AG10803 (cell line): ENCODE measurements around the gene STAMBP.

Source experiments
- DNase-seq: peaks from one replicate; pipeline ENCODE4 v3.0.0; 2010; ENCODE audit warnings: low read depth
- H3K4me3 ChIP-seq: 2 replicates; pipeline ENCODE4 v1.5.1; 2011; ENCODE audit warnings: mild to moderate bottlenecking, low read length, control low read depth
- TF ChIP-seq, protein P1 (sequence below): conservative IDR thresholded peaks from 2 replicates; pipeline ENCODE4 v1.5.1; 2011; ENCODE audit warnings: mild to moderate bottlenecking, low read length, control low read depth, inconsistent platforms

The STAMBP gene

DNA sequence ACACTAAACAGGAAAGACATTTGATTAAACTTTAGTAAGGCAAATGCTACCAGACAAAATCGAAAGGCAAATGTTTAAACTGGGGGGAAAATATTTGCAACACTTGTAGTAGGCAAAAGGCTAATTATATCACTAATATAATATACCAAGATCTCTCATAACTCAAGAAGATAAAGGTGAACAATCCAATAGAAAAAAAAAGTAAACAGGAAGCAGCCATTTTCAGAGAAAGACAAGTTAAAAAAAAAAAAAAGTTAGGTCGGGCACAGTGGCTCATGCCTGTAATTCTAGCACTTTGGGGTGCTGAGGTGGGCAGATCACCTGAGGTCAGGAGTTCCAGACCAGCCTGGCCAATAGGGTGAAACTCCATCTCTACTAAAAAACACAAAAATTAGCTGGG is 59.6 kb downstream of the STAMBP start:
- TF ChIP-seq, protein P1, sequence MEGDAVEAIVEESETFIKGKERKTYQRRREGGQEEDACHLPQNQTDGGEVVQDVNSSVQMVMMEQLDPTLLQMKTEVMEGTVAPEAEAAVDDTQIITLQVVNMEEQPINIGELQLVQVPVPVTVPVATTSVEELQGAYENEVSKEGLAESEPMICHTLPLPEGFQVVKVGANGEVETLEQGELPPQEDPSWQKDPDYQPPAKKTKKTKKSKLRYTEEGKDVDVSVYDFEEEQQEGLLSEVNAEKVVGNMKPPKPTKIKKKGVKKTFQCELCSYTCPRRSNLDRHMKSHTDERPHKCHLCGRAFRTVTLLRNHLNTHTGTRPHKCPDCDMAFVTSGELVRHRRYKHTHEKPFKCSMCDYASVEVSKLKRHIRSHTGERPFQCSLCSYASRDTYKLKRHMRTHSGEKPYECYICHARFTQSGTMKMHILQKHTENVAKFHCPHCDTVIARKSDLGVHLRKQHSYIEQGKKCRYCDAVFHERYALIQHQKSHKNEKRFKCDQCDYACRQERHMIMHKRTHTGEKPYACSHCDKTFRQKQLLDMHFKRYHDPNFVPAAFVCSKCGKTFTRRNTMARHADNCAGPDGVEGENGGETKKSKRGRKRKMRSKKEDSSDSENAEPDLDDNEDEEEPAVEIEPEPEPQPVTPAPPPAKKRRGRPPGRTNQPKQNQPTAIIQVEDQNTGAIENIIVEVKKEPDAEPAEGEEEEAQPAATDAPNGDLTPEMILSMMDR = no peak

DNA sequence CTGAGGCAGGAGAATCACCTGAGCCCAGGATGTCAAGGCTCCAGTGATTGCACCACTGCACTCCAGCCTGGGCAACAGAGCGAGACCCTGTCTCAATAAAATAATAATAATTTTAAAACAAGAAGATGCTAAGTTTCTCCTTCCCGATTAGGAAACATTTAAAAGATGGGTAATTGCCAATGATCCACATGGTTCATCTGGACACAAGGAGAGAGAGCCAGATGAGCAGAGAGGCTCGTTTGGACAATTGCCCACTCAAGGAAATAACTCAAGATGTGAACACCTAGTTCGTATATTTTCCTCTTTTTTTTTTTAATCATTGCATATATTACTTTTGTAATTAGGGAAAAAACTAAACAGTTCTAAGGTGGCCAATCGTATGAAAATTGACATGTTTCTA is 60.4 kb downstream of the STAMBP start:
- peak; percentile 24 for DNase-seq
- TF ChIP-seq, protein P1 = no peak
- no peak overlapping the region for H3K4me3 ChIP-seq

More for the DNA sequence above, 59.6 kb downstream of the STAMBP start:
- no peak for DNase-seq
- H3K4me3 ChIP-seq = no peak overlapping the region

DNA sequence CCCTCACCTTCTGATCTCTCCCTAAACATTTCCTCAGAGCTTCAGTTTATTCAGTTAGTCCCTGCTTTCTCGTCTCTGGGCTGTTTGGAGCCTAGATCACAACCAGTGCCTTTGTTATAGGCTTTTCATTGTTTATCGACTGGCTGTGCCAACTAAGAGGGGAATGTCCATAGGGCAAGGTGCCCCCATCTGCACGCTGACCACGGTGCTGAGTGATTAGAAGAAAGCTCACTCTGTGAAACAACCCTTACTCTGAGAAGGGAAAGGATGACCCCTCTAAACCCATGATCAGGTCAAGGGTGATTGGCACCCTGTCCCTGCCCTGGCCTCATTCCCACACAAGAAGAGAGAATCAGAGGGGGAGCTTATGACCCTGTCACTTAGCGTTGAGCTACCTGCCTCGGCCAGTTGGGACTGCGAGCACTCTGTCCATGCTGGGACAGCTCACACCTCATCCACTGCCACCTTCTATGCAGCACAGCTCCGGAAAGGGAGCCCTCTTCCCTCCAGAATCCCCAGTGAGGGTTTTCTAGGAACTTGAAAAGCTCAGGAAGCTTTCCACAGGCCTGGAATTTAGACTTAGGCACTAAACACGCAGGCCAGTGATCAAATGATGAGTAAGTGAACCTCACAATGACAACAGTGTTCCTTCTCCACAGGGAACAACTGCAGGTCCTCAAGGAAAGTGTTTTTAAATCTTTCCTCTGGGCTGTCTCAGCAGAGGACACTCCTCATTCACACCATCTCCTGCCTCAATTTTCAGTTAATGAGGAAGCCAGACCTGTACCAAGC is 61.7 kb downstream of the STAMBP start:
- peak; percentile 5 for DNase-seq
- TF ChIP-seq, protein P1 = no peak
- no peak overlapping the region for H3K4me3 ChIP-seq

DNA sequence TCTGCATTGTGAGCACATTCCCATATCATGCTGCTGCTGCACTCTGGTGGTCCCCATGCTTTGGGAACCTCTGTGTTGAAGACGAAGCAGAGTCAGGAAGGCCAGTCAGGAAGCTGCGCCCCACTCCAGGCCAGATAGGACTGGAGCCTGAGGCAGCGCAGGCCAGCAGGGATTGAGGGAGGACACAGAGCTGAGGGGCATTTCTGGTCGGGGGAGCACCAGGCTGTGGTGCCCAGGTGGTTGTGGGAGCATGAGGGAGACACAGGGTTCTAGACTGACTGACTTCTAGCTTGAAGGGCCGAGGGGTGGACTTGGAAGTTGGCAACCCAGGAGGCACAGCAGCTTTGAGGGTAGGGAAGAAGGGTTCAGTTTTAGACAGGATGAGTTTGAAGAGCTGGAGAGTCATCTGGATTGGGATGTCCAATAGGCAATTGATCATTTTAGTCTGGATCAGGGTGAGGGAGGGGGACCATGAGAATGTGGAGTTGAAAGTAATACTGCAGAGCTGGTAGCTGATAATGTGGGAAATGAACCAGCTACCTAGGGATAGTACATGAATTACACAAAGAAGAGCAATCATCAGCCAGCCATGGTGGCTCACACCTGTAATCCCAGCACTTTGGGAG is 62.6 kb downstream of the STAMBP start:
- TF ChIP-seq, protein P1 = no peak
- H3K4me3 ChIP-seq = no peak overlapping the region
- DNase-seq = no peak

DNA sequence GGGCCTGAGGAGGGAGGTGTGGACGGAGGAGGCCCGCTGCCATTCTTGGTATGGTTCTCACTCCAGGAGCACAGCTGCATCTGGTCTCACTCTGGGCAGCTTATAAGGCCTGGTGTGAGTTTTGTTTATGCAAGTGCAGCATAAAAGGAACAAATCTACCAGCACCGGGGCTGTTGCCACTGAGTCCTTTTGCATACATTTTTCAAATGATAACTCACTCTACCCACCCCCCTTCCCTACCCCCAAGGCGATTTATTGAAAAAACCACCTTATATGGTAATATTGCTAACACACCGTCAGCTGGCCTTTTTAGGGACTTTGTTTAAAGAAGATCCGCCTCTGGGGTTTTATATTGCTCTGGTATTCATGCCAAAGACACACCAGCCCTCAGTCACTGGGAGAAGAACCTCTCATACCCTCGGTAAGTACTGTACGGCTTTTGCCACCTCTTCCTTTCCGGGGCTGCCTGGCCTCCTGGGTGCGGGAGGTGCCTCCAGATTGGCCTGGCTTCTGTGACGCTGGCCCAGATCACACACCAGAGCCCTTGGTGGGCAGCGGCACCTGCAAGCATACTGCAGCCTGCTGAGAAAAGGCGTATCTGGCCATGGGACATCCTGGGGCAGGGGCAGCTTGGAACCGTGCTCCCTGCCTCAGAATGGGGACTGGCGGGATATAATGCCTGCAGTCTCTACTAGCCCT is 64.0 kb downstream of the STAMBP start, which contains the start of gene ACTG2:
Gene ACTG2 (plus strand): TSS at position 378 of the 699 bp plus-strand sequence. CDS start 8,304 bp downstream, outside the sequence.
- DNase-seq = no peak
- H3K4me3 ChIP-seq = no peak within 1 kb of the TSS
- TF ChIP-seq, protein P1 = no peak

DNA sequence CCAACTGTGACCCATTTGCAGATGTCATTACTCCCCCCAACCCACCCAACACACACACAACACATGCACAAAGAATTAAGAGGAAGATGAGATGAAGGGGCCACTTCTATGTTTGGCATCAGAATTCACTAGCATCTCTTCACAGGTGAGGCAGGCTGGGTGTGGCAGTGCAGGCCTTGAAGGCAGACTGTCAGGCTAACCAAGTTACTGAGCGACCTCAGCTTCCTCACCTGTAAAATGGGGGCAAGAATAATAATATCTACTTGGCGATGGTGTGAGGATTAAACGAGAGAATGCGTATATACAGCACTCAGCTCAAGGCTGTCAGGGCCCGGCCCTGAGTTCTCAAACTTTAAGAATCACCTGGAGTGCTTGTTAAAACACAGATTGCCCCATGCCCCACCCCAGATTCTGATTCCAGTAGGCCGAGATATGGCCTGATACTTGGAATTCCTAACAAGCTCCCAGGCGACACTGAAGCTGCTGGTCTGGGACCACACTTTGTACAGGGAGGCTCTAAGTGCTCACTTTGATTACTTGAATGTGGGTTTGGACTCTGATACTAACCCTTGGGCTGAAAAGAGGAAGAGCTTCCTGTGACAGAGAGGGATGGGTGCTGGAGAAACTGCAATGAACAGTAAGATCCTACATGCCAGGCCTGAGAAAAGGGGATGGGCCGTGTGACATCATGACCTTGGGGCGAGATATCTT is 65.2 kb downstream of the STAMBP start:
- no peak for DNase-seq
- no peak overlapping the region for H3K4me3 ChIP-seq
- TF ChIP-seq, protein P1 = no peak
